HEK293 (cell line): ENCODE measurements around the gene ADAMTS17.

Source experiments
- CTCF ChIA-PET: fragments of 350-600 bp; formaldehyde crosslinking; extraction: SDS; loops from one replicate; lab custom pipeline; 2021; ENCODE audit warnings: antibody characterized with exemption; lab: Yijun Ruan, JAX
- POLR2A ChIA-PET: fragments of 300-600 bp; formaldehyde crosslinking; extraction: SDS; loops from one replicate; lab custom pipeline; 2020; ENCODE audit warnings: antibody characterized with exemption, inconsistent platforms; lab: Yijun Ruan, JAX
- H3K27ac ChIP-seq: fragments of 200-500 bp; sonication (Bioruptor generic); 2 replicates; pipeline ENCODE4 v1.5.1; 2014; ENCODE audit warnings: low read depth, low read length, control low read depth, inconsistent platforms; ENCODE audit errors: extremely low read depth
- H3K36me3 ChIP-seq, 2 experiments: fragments of 200-500 bp in 1 of 2; sonication (Bioruptor generic) in 1 of 2; 1 replicate in 1 of 2; 2 replicates in 1 of 2; pipeline ENCODE4 v1.5.1; 2014 to 2017; ENCODE audit warnings: inconsistent platforms in 2 of 2, low read length in 2 of 2; ENCODE audit not compliant: control insufficient read depth in 2 of 2, insufficient read depth in 1 of 2
- H3K4me1 ChIP-seq: fragments of 200-500 bp; sonication (Bioruptor generic); 2 replicates; pipeline ENCODE4 v1.5.1; 2014; ENCODE audit warnings: mild to moderate bottlenecking, low read length, inconsistent platforms; ENCODE audit not compliant: control insufficient read depth, insufficient read depth
- H3K4me3 ChIP-seq: 2 replicates; pipeline ENCODE4 v1.5.1; 2011; ENCODE audit warnings: low read depth, mild to moderate bottlenecking, control low read depth, low read length, moderate library complexity
- H3K9me3 ChIP-seq: fragments of 200-500 bp; sonication (Bioruptor generic); 2 replicates; pipeline ENCODE4 v1.5.1; 2014; ENCODE audit warnings: low read depth, low read length, inconsistent platforms; ENCODE audit not compliant: control insufficient read depth, insufficient read depth
- GFI1B ChIP-seq: fragments of 450-650 bp; formaldehyde crosslinking; IDR thresholded peaks from 2 replicates; pipeline ENCODE4 v1.5.1; 2016; ENCODE audit warnings: missing biosample characterization, missing genetic modification characterization
- HOXA7 ChIP-seq: sonication (generic); formaldehyde crosslinking; IDR thresholded peaks from 2 replicates; pipeline ENCODE4 v1.8.1; 2022; ENCODE audit warnings: missing genetic modification reagents, borderline replicate concordance
- KLF16 ChIP-seq: fragments of 450-650 bp; formaldehyde crosslinking; IDR thresholded peaks from 2 replicates; pipeline ENCODE4 v1.5.1; 2017; ENCODE audit warnings: missing biosample characterization, missing genetic modification characterization
- MZF1 ChIP-seq: fragments of 450-650 bp; formaldehyde crosslinking; IDR thresholded peaks from 2 replicates; pipeline ENCODE4 v1.5.1; 2017; ENCODE audit warnings: missing biosample characterization, missing genetic modification characterization, borderline replicate concordance
- SALL2 ChIP-seq: fragments of 450-650 bp; formaldehyde crosslinking; IDR thresholded peaks from 2 replicates; pipeline ENCODE4 v1.5.0; 2017; ENCODE audit warnings: missing biosample characterization, mild to moderate bottlenecking, missing genetic modification characterization, borderline replicate concordance
- ZBTB17 ChIP-seq: fragments of 450-650 bp; formaldehyde crosslinking; IDR thresholded peaks from 2 replicates; pipeline ENCODE4 v1.5.1; 2016; ENCODE audit warnings: missing biosample characterization, missing genetic modification characterization
- ZEB2 ChIP-seq: fragments of 450-650 bp; formaldehyde crosslinking; IDR thresholded peaks from 2 replicates; pipeline ENCODE4 v1.5.1; 2016; ENCODE audit warnings: missing biosample characterization, missing genetic modification characterization
- ZFP69B ChIP-seq: fragments of 450-650 bp; formaldehyde crosslinking; IDR thresholded peaks from 2 replicates; pipeline ENCODE4 v1.5.1; 2016; ENCODE audit warnings: missing biosample characterization, missing genetic modification characterization
- ZNF157 ChIP-seq: fragments of 450-650 bp; formaldehyde crosslinking; IDR thresholded peaks from 2 replicates; pipeline ENCODE4 v1.5.1; 2016; ENCODE audit warnings: missing biosample characterization, missing genetic modification characterization
- ZNF184 ChIP-seq: fragments of 450-650 bp; IDR thresholded peaks from 2 replicates; pipeline ENCODE4 v1.5.1; 2018; ENCODE audit warnings: missing biosample characterization, mild to moderate bottlenecking, missing genetic modification characterization
- ZNF23 ChIP-seq: fragments of 450-650 bp; formaldehyde crosslinking; IDR thresholded peaks from 2 replicates; pipeline ENCODE4 v1.5.1; 2016; ENCODE audit warnings: missing biosample characterization, missing genetic modification characterization, borderline replicate concordance
- ZNF302 ChIP-seq: fragments of 450-650 bp; formaldehyde crosslinking; IDR thresholded peaks from 2 replicates; pipeline ENCODE4 v1.5.1; 2016; ENCODE audit warnings: missing biosample characterization, missing genetic modification characterization, low read depth
- ZNF311 ChIP-seq: fragments of 450-650 bp; formaldehyde crosslinking; IDR thresholded peaks from 2 replicates; pipeline ENCODE4 v1.5.1; 2017; ENCODE audit warnings: missing biosample characterization, missing genetic modification characterization, borderline replicate concordance
- ZNF354C ChIP-seq: fragments of 450-650 bp; formaldehyde crosslinking; IDR thresholded peaks from 2 replicates; pipeline ENCODE4 v1.5.1; 2016; ENCODE audit warnings: missing biosample characterization, missing genetic modification characterization, low read depth, borderline replicate concordance
- ZNF394 ChIP-seq: fragments of 450-650 bp; formaldehyde crosslinking; IDR thresholded peaks from 2 replicates; pipeline ENCODE4 v1.5.1; 2016; ENCODE audit warnings: missing biosample characterization, missing genetic modification characterization, mild to moderate bottlenecking, moderate library complexity, borderline replicate concordance
- ZNF416 ChIP-seq: fragments of 450-650 bp; formaldehyde crosslinking; IDR thresholded peaks from 2 replicates; pipeline ENCODE4 v1.5.1; 2016; ENCODE audit warnings: missing biosample characterization, missing genetic modification characterization
- ZNF48 ChIP-seq: fragments of 450-650 bp; formaldehyde crosslinking; IDR thresholded peaks from 2 replicates; pipeline ENCODE4 v1.5.1; 2016; ENCODE audit warnings: missing biosample characterization, missing genetic modification characterization
- ZNF501 ChIP-seq: fragments of 450-650 bp; formaldehyde crosslinking; IDR thresholded peaks from 2 replicates; pipeline ENCODE4 v1.5.1; 2016; ENCODE audit warnings: missing biosample characterization, missing genetic modification characterization
- ZNF585B ChIP-seq: fragments of 450-650 bp; formaldehyde crosslinking; IDR thresholded peaks from 2 replicates; pipeline ENCODE4 v1.5.1; 2016; ENCODE audit warnings: missing biosample characterization, missing genetic modification characterization
- ZNF610 ChIP-seq: fragments of 450-650 bp; formaldehyde crosslinking; IDR thresholded peaks from 2 replicates; pipeline ENCODE4 v1.5.1; 2016; ENCODE audit warnings: missing biosample characterization, missing genetic modification characterization, borderline replicate concordance
- ZNF670 ChIP-seq: fragments of 450-650 bp; formaldehyde crosslinking; IDR thresholded peaks from 2 replicates; pipeline ENCODE4 v1.5.1; 2016; ENCODE audit warnings: missing biosample characterization, missing genetic modification characterization, low read depth
- ZNF701 ChIP-seq: fragments of 450-650 bp; formaldehyde crosslinking; IDR thresholded peaks from 2 replicates; pipeline ENCODE4 v1.5.1; 2016; ENCODE audit warnings: missing biosample characterization, missing genetic modification characterization
- ZNF785 ChIP-seq: fragments of 450-650 bp; formaldehyde crosslinking; IDR thresholded peaks from 2 replicates; pipeline ENCODE4 v1.5.1; 2016; ENCODE audit warnings: missing biosample characterization, missing genetic modification characterization
- TF ChIP-seq, protein P1 (sequence below): sonication (generic); formaldehyde crosslinking; IDR thresholded peaks from 2 replicates; pipeline ENCODE4 v1.8.1; 2022; ENCODE audit warnings: mild to moderate bottlenecking, moderate library complexity, missing genetic modification reagents
- TF ChIP-seq, protein P2 (sequence below): fragments of 450-650 bp; formaldehyde crosslinking; IDR thresholded peaks from 2 replicates; pipeline ENCODE4 v1.5.1; 2016; ENCODE audit warnings: missing biosample characterization, missing genetic modification characterization
- TF ChIP-seq, protein P3 (sequence below): fragments of 450-650 bp; formaldehyde crosslinking; IDR thresholded peaks from 2 replicates; pipeline ENCODE4 v1.5.1; 2016; ENCODE audit warnings: missing biosample characterization, missing genetic modification characterization, borderline replicate concordance

Gene ADAMTS17

DNA sequence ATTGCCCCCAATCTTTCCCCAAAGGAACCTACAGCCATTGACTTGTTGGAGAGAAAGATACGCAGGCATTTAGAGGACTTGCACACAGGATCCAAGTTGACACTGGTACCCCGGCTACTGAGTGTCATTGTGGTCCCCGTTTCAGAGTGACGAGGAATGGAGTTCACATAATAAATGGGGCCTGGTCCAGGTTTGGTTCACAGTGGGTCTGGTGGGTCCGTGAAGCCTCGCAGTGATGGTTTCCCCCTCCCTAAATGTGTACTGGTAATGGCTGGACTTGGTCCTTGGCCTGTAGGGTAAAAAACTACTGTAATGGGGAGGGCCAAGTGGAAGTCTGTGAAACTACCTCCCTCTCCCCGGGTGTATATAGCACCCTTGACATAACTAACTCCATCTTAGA lies 376.4 kb downstream of the ADAMTS17 start (continued):
- no peak for TF ChIP-seq ZFP69B
- TF ChIP-seq ZNF670 (tag by site-specific recombination) = no peak
- no peak for TF ChIP-seq ZNF585B

DNA sequence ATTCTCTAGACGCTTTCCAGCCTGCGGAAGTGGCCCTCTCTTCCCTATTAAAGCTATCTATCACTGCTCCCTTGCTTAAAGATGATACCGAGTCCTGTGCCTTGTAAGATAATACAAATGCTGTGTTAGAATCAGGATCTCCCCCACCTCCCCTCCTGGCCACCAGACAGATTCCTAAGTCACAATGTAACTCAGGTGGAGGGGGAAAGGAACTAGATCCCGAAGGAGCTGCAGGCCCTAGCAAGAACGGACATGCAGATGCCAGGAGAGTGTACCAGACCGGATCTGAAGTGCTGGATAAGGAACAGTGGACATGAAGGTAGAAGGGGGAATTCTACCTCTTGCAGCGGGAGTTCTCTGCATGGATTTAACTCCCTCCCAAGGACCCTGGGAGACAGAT lies 377.8 kb downstream of the ADAMTS17 start:
- no peak overlapping the region for H3K27ac ChIP-seq
- ChIA-PET CTCF (interaction anchor here (0.7 kb wide), 1 partner anchor 29 kb away, joined by 3 read pairs; no protein-coding TSS in a partner anchor), POLR2A (no interaction called here)
- no peaks in the 10 kb centered on the region for H3K36me3 ChIP-seq
- no peak overlapping the region for H3K4me3 ChIP-seq
- no peaks in the 10 kb centered on the region for H3K4me1 ChIP-seq
- TF ChIP-seq ZNF501 (tag by site-specific recombination) = no peak
- TF ChIP-seq ZNF302 (tag by site-specific recombination) = no peak
- TF ChIP-seq ZNF610 = no peak
- no peak for TF ChIP-seq ZNF23 (tag by site-specific recombination)
- TF ChIP-seq HOXA7 (CRISPR knock-in tag) = no peak
- no peaks in the 10 kb centered on the region for H3K9me3 ChIP-seq

DNA sequence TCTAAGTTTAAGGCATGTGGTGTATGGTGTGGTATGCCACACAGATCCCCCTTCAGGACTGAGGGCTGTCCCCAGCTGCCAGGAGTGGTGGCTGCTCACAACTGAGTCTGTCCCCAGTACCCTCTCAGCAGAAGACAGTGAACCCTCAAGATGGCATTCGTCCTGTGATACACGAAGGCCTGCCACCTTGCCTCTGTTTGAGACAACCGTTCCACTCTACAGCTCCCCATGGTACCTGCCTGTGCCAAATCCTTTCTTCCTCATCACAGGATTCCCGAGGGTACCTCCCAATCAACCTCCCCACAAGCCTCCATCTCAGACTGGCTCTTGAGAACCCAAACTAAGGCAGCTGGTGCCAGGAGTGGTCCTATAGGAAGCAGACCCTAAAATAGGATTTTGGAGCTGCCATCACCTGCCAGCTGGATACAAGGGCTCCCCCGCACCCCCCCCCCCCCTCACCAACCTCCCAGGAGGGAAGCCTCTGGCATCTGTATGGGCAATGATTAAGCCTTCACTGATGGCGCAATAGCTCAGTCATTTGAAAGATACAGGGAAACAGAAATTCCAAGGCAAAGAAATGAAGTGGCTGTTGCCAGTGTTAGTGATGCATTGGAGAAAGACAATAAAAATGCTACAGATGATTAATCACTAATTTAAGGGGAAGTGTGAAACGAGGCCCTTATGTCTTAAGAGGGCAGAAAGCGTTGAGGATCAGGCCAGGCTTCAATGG lies 378.5 kb downstream of the ADAMTS17 start:
- Histone ChIP-seq H3K27ac (no peak overlapping the region), H3K4me3 (no peak overlapping the region), H3K36me3 (no peaks in the 10 kb centered on the region), H3K9me3 (no peaks in the 10 kb centered on the region), H3K4me1 (no peaks in the 10 kb centered on the region)
- ChIA-PET CTCF (interaction anchor here (0.7 kb wide), 1 partner anchor 28 kb away, joined by 3 read pairs; no protein-coding TSS in a partner anchor), POLR2A (no interaction called here)
- TF ChIP-seq ZFP69B = no peak
- TF ChIP-seq GFI1B (tag by site-specific recombination) = no peak
- TF ChIP-seq ZNF416 (tag by site-specific recombination) = no peak
- TF ChIP-seq ZNF394 = no peak

DNA sequence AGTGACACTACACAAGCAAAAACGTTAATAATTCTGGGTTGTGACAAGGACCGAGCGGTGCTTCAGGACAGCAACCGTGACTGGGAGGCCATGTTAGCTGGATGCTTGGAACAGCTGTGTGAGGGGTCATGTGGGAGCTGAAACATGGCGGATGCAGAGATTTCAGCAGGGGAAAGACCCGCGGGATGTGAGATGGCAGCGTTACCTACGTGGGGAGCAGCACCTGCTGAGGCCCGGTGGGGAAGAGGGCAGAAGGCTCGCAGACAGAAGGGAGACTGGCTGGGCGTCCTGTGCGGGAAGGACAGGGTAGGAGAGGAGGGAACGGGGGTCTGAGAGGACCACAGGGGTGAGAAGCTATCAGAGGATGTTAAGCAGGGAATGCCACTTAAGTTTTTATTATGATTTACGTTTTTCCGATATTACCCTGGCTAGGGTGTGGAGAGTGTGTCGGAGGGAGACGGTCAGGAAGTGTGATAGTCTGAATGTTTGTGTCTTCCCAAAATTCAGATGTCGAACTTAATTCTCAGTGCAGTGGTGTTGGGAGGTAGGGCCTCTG lies 379.7 kb downstream of the ADAMTS17 start:
- CTCF ChIA-PET = interaction anchor here (0.5 to 2.9 kb wide), 10 partner anchors 8 to 484 kb away, joined by 3 to 19 read pairs (median 3); no protein-coding TSS in a partner anchor

More for the DNA sequence above, 379.7 kb downstream of the ADAMTS17 start:
- H3K4me3 ChIP-seq = no peak overlapping the region
- TF ChIP-seq ZNF48 (tag by site-specific recombination) = no peak
- no peak for TF ChIP-seq KLF16
- TF ChIP-seq ZNF585B = no peak
- TF ChIP-seq, protein P1, sequence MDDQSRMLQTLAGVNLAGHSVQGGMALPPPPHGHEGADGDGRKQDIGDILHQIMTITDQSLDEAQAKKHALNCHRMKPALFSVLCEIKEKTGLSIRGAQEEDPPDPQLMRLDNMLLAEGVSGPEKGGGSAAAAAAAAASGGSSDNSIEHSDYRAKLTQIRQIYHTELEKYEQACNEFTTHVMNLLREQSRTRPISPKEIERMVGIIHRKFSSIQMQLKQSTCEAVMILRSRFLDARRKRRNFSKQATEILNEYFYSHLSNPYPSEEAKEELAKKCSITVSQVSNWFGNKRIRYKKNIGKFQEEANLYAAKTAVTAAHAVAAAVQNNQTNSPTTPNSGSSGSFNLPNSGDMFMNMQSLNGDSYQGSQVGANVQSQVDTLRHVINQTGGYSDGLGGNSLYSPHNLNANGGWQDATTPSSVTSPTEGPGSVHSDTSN = no peak
- no peak for TF ChIP-seq ZNF184 (tag by site-specific recombination)
- no peak for TF ChIP-seq SALL2 (tag by site-specific recombination)
- no peak for TF ChIP-seq ZNF157
- TF ChIP-seq, protein P2, sequence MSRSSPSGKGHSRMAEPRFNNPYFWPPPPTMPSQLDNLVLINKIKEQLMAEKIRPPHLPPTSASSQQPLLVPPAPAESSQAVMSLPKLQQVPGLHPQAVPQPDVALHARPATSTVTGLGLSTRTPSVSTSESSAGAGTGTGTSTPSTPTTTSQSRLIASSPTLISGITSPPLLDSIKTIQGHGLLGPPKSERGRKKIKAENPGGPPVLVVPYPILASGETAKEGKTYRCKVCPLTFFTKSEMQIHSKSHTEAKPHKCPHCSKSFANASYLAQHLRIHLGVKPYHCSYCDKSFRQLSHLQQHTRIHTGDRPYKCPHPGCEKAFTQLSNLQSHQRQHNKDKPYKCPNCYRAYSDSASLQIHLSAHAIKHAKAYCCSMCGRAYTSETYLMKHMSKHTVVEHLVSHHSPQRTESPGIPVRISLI (tag by site-specific recombination) = no peak
- TF ChIP-seq, protein P3, sequence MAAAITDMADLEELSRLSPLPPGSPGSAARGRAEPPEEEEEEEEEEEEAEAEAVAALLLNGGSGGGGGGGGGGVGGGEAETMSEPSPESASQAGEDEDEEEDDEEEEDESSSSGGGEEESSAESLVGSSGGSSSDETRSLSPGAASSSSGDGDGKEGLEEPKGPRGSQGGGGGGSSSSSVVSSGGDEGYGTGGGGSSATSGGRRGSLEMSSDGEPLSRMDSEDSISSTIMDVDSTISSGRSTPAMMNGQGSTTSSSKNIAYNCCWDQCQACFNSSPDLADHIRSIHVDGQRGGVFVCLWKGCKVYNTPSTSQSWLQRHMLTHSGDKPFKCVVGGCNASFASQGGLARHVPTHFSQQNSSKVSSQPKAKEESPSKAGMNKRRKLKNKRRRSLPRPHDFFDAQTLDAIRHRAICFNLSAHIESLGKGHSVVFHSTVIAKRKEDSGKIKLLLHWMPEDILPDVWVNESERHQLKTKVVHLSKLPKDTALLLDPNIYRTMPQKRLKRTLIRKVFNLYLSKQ (tag by site-specific recombination) = no peak
- TF ChIP-seq ZNF311 (tag by site-specific recombination) = no peak
- TF ChIP-seq MZF1 (tag by site-specific recombination) = no peak
- TF ChIP-seq ZNF785 (tag by site-specific recombination) = no peak
- TF ChIP-seq ZNF701 (tag by site-specific recombination) = no peak
- no peak for TF ChIP-seq ZEB2
- TF ChIP-seq ZNF354C (tag by site-specific recombination) = no peak
- TF ChIP-seq ZBTB17 (tag by site-specific recombination) = no peak
- H3K9me3 ChIP-seq = no peaks in the 10 kb centered on the region
- no peak overlapping the region for H3K27ac ChIP-seq
- POLR2A ChIA-PET = no interaction called here
- no peaks in the 10 kb centered on the region for H3K36me3 ChIP-seq
- H3K4me1 ChIP-seq = no peaks in the 10 kb centered on the region
